HEK293 (cell line): ENCODE results near the gene RAC3.
A peak's percentile ranks its signal among the peaks of the same experiment; 100 is the strongest.

ENCODE experiments used
- GLI2 ChIP-seq: fragments of 450-650 bp; formaldehyde crosslinking; IDR thresholded peaks from 2 replicates; pipeline ENCODE4; 2017; ENCODE audit warnings: missing biosample characterization, missing genetic modification characterization, low read depth, borderline replicate concordance
- IKZF3 ChIP-seq: fragments of 450-650 bp; IDR thresholded peaks from 2 replicates; pipeline ENCODE4 v1.5.0; 2018; ENCODE audit warnings: missing biosample characterization, mild to moderate bottlenecking, missing genetic modification characterization, moderate library complexity
- KLF1 ChIP-seq: fragments of 450-650 bp; formaldehyde crosslinking; IDR thresholded peaks from 2 replicates; pipeline ENCODE4 v1.5.1; 2016; ENCODE audit warnings: missing biosample characterization, missing genetic modification characterization
- KLF7 ChIP-seq: fragments of 450-650 bp; formaldehyde crosslinking; IDR thresholded peaks from 2 replicates; pipeline ENCODE4 v1.5.1; 2016; ENCODE audit warnings: missing biosample characterization, missing genetic modification characterization, borderline replicate concordance
- KLF9 ChIP-seq: fragments of 450-650 bp; formaldehyde crosslinking; IDR thresholded peaks from 2 replicates; pipeline ENCODE4 v1.5.1; 2016; ENCODE audit warnings: missing biosample characterization, missing genetic modification characterization, low read depth
- OVOL3 ChIP-seq: fragments of 450-650 bp; formaldehyde crosslinking; IDR thresholded peaks from 2 replicates; pipeline ENCODE4 v1.5.1; 2016; ENCODE audit warnings: missing biosample characterization, missing genetic modification characterization
- SP2 ChIP-seq: fragments of 450-650 bp; formaldehyde crosslinking; IDR thresholded peaks from 2 replicates; pipeline ENCODE4 v1.5.1; 2016; ENCODE audit warnings: missing biosample characterization, missing genetic modification characterization
- SP7 ChIP-seq: fragments of 450-650 bp; formaldehyde crosslinking; IDR thresholded peaks from 2 replicates; pipeline ENCODE4 v1.5.1; 2016; ENCODE audit warnings: missing biosample characterization, missing genetic modification characterization
- ZBTB20 ChIP-seq: fragments of 450-650 bp; formaldehyde crosslinking; IDR thresholded peaks from 2 replicates; pipeline ENCODE4 v1.5.1; 2016; ENCODE audit warnings: missing biosample characterization, missing genetic modification characterization
- ZNF112 ChIP-seq: fragments of 450-650 bp; formaldehyde crosslinking; IDR thresholded peaks from 2 replicates; pipeline ENCODE4 v1.5.0; 2017; ENCODE audit warnings: missing biosample characterization, missing genetic modification characterization
- ZNF114 ChIP-seq: fragments of 450-650 bp; formaldehyde crosslinking; IDR thresholded peaks from 2 replicates; pipeline ENCODE4 v1.5.0; 2017; ENCODE audit warnings: missing biosample characterization, missing genetic modification characterization
- ZNF121 ChIP-seq: fragments of 450-650 bp; formaldehyde crosslinking; IDR thresholded peaks from 2 replicates; pipeline ENCODE4 v1.5.1; 2016; ENCODE audit warnings: missing biosample characterization, missing genetic modification characterization
- ZNF169 ChIP-seq: fragments of 450-650 bp; formaldehyde crosslinking; IDR thresholded peaks from 2 replicates; pipeline ENCODE4 v1.5.1; 2016; ENCODE audit warnings: missing biosample characterization, missing genetic modification characterization
- ZNF19 ChIP-seq: fragments of 450-650 bp; formaldehyde crosslinking; IDR thresholded peaks from 2 replicates; pipeline ENCODE4; 2016; ENCODE audit warnings: missing biosample characterization, missing genetic modification characterization, low read depth
- ZNF2 ChIP-seq: fragments of 450-650 bp; formaldehyde crosslinking; IDR thresholded peaks from 2 replicates; pipeline ENCODE4 v1.5.1; 2016; ENCODE audit warnings: missing biosample characterization, missing genetic modification characterization
- ZNF214 ChIP-seq: fragments of 450-650 bp; formaldehyde crosslinking; IDR thresholded peaks from 2 replicates; pipeline ENCODE4 v1.5.1; 2017; ENCODE audit warnings: missing biosample characterization, mild to moderate bottlenecking, missing genetic modification characterization, borderline replicate concordance
- ZNF223 ChIP-seq: fragments of 450-650 bp; formaldehyde crosslinking; IDR thresholded peaks from 2 replicates; pipeline ENCODE4 v1.5.1; 2016; ENCODE audit warnings: missing biosample characterization, missing genetic modification characterization
- ZNF274 ChIP-seq, 2 experiments: fragments of 200-500 bp in 1 of 2; fragments of 450-650 bp in 1 of 2; sonication (Bioruptor generic) in 1 of 2; formaldehyde crosslinking in 1 of 2; IDR thresholded peaks; 2 replicates each; pipeline versions ENCODE4 v1.5.1 to v1.6.1; 2014 to 2016; ENCODE audit warnings: borderline replicate concordance in 1 of 2, inconsistent platforms in 1 of 2, low read length in 1 of 2, missing biosample characterization in 1 of 2, missing genetic modification characterization in 1 of 2
- ZNF292 ChIP-seq: fragments of 450-650 bp; formaldehyde crosslinking; IDR thresholded peaks from 2 replicates; pipeline ENCODE4 v1.5.1; 2016; ENCODE audit warnings: low read depth, missing biosample characterization, missing genetic modification characterization, borderline replicate concordance
- ZNF341 ChIP-seq: fragments of 450-650 bp; formaldehyde crosslinking; IDR thresholded peaks from 2 replicates; pipeline ENCODE4; 2016; ENCODE audit warnings: low read depth, missing biosample characterization, missing genetic modification characterization
- ZNF433 ChIP-seq: fragments of 450-650 bp; formaldehyde crosslinking; IDR thresholded peaks from 2 replicates; pipeline ENCODE4 v1.5.1; 2016; ENCODE audit warnings: missing biosample characterization, missing genetic modification characterization, low read depth
- ZNF501 ChIP-seq: fragments of 450-650 bp; formaldehyde crosslinking; IDR thresholded peaks from 2 replicates; pipeline ENCODE4 v1.5.1; 2016; ENCODE audit warnings: missing biosample characterization, missing genetic modification characterization
- ZNF544 ChIP-seq: fragments of 450-650 bp; formaldehyde crosslinking; IDR thresholded peaks from 2 replicates; pipeline ENCODE4 v1.5.0; 2017; ENCODE audit warnings: missing biosample characterization, missing genetic modification characterization
- ZNF549 ChIP-seq: fragments of 450-650 bp; IDR thresholded peaks from 2 replicates; pipeline ENCODE4 v1.5.1; 2018; ENCODE audit warnings: missing biosample characterization, missing genetic modification characterization, mild to moderate bottlenecking, inconsistent platforms, moderate library complexity
- ZNF596 ChIP-seq: fragments of 450-650 bp; IDR thresholded peaks from 2 replicates; pipeline ENCODE4 v1.5.0; 2018; ENCODE audit warnings: missing biosample characterization, mild to moderate bottlenecking, missing genetic modification characterization, moderate library complexity
- ZNF600 ChIP-seq: fragments of 450-650 bp; formaldehyde crosslinking; IDR thresholded peaks from 2 replicates; pipeline ENCODE4 v1.5.1; 2016; ENCODE audit warnings: missing biosample characterization, missing genetic modification characterization
- ZNF610 ChIP-seq: fragments of 450-650 bp; formaldehyde crosslinking; IDR thresholded peaks from 2 replicates; pipeline ENCODE4 v1.5.1; 2016; ENCODE audit warnings: missing biosample characterization, missing genetic modification characterization, borderline replicate concordance
- ZNF621 ChIP-seq: fragments of 450-650 bp; formaldehyde crosslinking; IDR thresholded peaks from 2 replicates; pipeline ENCODE4 v1.5.1; 2017; ENCODE audit warnings: missing biosample characterization, missing genetic modification characterization
- ZNF658 ChIP-seq: fragments of 450-650 bp; formaldehyde crosslinking; IDR thresholded peaks from 2 replicates; pipeline ENCODE4; 2016; ENCODE audit warnings: missing biosample characterization, missing genetic modification characterization
- ZNF660 ChIP-seq: fragments of 450-650 bp; IDR thresholded peaks from 2 replicates; pipeline ENCODE4 v1.5.1; 2018; ENCODE audit warnings: missing biosample characterization, mild to moderate bottlenecking, missing genetic modification characterization
- ZNF670 ChIP-seq: fragments of 450-650 bp; formaldehyde crosslinking; IDR thresholded peaks from 2 replicates; pipeline ENCODE4 v1.5.1; 2016; ENCODE audit warnings: missing biosample characterization, missing genetic modification characterization, low read depth
- ZNF707 ChIP-seq: fragments of 450-650 bp; formaldehyde crosslinking; IDR thresholded peaks from 2 replicates; pipeline ENCODE4 v1.5.1; 2016; ENCODE audit warnings: missing biosample characterization, missing genetic modification characterization
- ZNF747 ChIP-seq: fragments of 450-650 bp; formaldehyde crosslinking; IDR thresholded peaks from 2 replicates; pipeline ENCODE4 v1.5.1; 2016; ENCODE audit warnings: missing biosample characterization, missing genetic modification characterization
- ZNF791 ChIP-seq: fragments of 450-650 bp; formaldehyde crosslinking; IDR thresholded peaks from 2 replicates; pipeline ENCODE4 v1.5.1; 2016; ENCODE audit warnings: missing biosample characterization, missing genetic modification characterization
- ZNF792 ChIP-seq: fragments of 450-650 bp; formaldehyde crosslinking; IDR thresholded peaks from 2 replicates; pipeline ENCODE4 v1.5.1; 2016; ENCODE audit warnings: missing biosample characterization, missing genetic modification characterization
- TF ChIP-seq, protein P1 (sequence below): fragments of 450-650 bp; formaldehyde crosslinking; optimal IDR thresholded peaks from 2 replicates; pipeline ENCODE3; 2016; ENCODE audit warnings: missing biosample characterization, mild to moderate bottlenecking, missing genetic modification characterization
- TF ChIP-seq, protein P2 (sequence below): sonication (generic); formaldehyde crosslinking; IDR thresholded peaks from 2 replicates; pipeline ENCODE4 v1.8.1; 2022; ENCODE audit warnings: mild to moderate bottlenecking, moderate library complexity, missing genetic modification reagents
- TF ChIP-seq, protein P3 (sequence below): fragments of 450-650 bp; formaldehyde crosslinking; IDR thresholded peaks from 2 replicates; pipeline ENCODE4 v1.5.1; 2017; ENCODE audit warnings: missing biosample characterization, missing genetic modification characterization

The RAC3 gene

DNA sequence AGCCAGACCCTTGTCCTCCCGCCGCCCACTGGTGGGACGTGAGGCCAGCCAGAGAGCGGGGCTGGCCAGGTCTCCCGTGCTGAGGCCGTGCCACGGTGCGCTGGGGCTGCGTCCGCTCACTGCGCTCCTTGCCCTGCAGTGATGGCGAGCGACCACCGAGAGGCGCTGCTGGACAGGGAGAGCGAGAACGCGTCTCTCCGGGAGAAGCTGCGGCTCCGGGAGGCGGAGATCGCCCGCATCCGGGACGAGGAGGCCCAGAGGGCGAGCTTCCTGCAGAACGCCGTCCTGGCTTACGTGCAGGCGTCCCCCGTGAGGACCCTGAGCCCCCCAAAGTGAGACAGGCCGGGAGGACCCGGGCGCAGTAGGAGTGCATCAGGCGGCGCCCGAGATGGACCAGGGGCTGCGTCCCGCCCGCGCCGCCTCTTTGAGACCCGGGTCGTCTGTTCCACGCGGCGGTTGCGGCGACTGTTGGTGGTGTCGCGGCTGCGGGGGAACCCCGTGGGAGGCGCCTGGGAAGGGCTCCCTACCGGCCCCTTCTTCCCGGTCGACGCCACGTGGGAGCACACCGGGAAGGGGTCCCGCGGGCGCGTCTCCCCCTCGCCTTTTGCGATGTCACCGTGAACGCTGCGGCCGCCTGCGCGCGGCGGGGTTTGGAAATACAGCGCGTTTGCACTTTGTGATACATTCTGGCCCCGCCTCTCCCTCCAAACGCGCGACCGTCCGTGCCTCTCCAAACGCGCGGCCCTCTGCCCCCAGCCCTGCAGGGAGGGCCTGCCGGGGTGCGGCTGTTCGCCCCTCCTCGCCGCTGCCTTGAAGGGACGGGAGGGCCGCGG, 792 bp upstream of the RAC3 start (continued):
- TF ChIP-seq, protein P1, sequence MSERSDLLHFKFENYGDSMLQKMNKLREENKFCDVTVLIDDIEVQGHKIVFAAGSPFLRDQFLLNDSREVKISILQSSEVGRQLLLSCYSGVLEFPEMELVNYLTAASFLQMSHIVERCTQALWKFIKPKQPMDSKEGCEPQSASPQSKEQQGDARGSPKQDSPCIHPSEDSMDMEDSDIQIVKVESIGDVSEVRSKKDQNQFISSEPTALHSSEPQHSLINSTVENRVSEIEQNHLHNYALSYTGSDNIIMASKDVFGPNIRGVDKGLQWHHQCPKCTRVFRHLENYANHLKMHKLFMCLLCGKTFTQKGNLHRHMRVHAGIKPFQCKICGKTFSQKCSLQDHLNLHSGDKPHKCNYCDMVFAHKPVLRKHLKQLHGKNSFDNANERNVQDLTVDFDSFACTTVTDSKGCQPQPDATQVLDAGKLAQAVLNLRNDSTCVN (tag by site-specific recombination) = peak; percentile 93
- TF ChIP-seq ZNF2 (tag by site-specific recombination) = peak; percentile 95
- TF ChIP-seq ZNF19 (tag by site-specific recombination) = no peak
- TF ChIP-seq ZNF621 (tag by site-specific recombination) = no peak
- TF ChIP-seq, protein P2, sequence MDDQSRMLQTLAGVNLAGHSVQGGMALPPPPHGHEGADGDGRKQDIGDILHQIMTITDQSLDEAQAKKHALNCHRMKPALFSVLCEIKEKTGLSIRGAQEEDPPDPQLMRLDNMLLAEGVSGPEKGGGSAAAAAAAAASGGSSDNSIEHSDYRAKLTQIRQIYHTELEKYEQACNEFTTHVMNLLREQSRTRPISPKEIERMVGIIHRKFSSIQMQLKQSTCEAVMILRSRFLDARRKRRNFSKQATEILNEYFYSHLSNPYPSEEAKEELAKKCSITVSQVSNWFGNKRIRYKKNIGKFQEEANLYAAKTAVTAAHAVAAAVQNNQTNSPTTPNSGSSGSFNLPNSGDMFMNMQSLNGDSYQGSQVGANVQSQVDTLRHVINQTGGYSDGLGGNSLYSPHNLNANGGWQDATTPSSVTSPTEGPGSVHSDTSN (CRISPR knock-in tag) = peak; percentile 69; the same call in 1 of the 2 replicates
- TF ChIP-seq ZNF341 = peak; percentile 53
- peak; percentile 45; the same call in 1 of the 2 replicates for TF ChIP-seq SP7
- TF ChIP-seq KLF9 (tag by site-specific recombination) = peak; percentile 81
- no peak for TF ChIP-seq GLI2
- TF ChIP-seq ZNF501 (tag by site-specific recombination) = peak; percentile 41; the same call in 1 of the 2 replicates
- no peak for TF ChIP-seq ZNF544
- TF ChIP-seq ZNF214 (tag by site-specific recombination) = no peak
- TF ChIP-seq ZNF292 (tag by site-specific recombination) = no peak
- peak; percentile 10; the same call in 1 of the 2 replicates for TF ChIP-seq KLF7 (tag by site-specific recombination)
- no peak for TF ChIP-seq ZNF112
- no peak for TF ChIP-seq ZNF114 (tag by site-specific recombination)
- TF ChIP-seq ZNF549 (tag by site-specific recombination) = no peak
- no peak for TF ChIP-seq ZNF274 (IDR thresholded peaks at IDR 0.05; ENCODE audit: low read length)
- no peak for TF ChIP-seq ZNF274 (tag by site-specific recombination; IDR thresholded peaks at IDR 0.05; ENCODE audit: borderline replicate concordance)
- TF ChIP-seq ZNF660 = peak; percentile 59
- TF ChIP-seq ZNF658 (tag by site-specific recombination) = no peak
- no peak for TF ChIP-seq ZNF169 (tag by site-specific recombination)
- no peak for TF ChIP-seq ZNF223 (tag by site-specific recombination)
- no peak for TF ChIP-seq ZNF121
- TF ChIP-seq ZNF791 (tag by site-specific recombination) = no peak
- TF ChIP-seq IKZF3 (tag by site-specific recombination) = peak; percentile 89
- no peak for TF ChIP-seq ZNF596 (tag by site-specific recombination)
- TF ChIP-seq, protein P3, sequence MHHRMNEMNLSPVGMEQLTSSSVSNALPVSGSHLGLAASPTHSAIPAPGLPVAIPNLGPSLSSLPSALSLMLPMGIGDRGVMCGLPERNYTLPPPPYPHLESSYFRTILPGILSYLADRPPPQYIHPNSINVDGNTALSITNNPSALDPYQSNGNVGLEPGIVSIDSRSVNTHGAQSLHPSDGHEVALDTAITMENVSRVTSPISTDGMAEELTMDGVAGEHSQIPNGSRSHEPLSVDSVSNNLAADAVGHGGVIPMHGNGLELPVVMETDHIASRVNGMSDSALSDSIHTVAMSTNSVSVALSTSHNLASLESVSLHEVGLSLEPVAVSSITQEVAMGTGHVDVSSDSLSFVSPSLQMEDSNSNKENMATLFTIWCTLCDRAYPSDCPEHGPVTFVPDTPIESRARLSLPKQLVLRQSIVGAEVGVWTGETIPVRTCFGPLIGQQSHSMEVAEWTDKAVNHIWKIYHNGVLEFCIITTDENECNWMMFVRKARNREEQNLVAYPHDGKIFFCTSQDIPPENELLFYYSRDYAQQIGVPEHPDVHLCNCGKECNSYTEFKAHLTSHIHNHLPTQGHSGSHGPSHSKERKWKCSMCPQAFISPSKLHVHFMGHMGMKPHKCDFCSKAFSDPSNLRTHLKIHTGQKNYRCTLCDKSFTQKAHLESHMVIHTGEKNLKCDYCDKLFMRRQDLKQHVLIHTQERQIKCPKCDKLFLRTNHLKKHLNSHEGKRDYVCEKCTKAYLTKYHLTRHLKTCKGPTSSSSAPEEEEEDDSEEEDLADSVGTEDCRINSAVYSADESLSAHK = no peak
- no peak for TF ChIP-seq OVOL3 (tag by site-specific recombination)
- peak; percentile 96 for TF ChIP-seq ZNF600 (tag by site-specific recombination)
- TF ChIP-seq ZBTB20 = peak; percentile 78
- TF ChIP-seq ZNF433 (tag by site-specific recombination) = no peak
- TF ChIP-seq SP2 (tag by site-specific recombination) = peak; percentile 48
- no peak for TF ChIP-seq ZNF707 (tag by site-specific recombination)
- no peak for TF ChIP-seq ZNF670 (tag by site-specific recombination)
- no peak for TF ChIP-seq ZNF747 (tag by site-specific recombination)
- no peak for TF ChIP-seq ZNF792
- peak; percentile 40; the same call in 1 of the 2 replicates for TF ChIP-seq KLF1 (tag by site-specific recombination)
- TF ChIP-seq ZNF610 = no peak
